ENCODE measurements around the gene RCCD1. TPM values are rescaled to one million over a fixed set of nuclear protein-coding genes. Genes with fewer than 3 reads are reported as not detected.
"Not testable (repeated sequence)": the region's sequence is repeated elsewhere in the genome, so short reads cannot be mapped to it uniquely, and the experiment has no call there.

RCCD1 gene
- total RNA-seq, 1 experiment from 2014 or later = 22.8 TPM

DNA sequence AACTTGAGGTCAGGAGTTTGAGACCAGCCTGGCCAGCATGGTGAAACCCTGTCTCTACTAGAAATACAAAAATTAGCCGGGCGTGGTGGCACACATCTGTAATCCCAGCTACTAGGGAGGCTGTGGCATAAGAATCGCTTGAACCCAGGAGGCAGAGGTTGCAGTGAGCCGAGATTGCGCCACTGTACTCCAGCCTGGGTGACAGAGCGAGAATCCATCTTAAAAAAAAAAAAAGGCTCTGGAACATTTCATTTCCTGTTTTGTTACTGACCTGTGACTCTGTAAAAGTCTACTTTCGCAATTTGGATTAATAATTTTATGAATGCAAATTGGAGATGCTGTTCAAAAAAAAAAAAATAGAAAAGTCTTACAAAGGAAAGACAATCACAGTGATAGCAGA, 26.6 kb upstream of the RCCD1 start:
- H3K27ac Mint-ChIP-seq; H3K9ac ChIP-seq (ENCODE audit: extremely low read depth, insufficient read length, low read length); H2BK5ac ChIP-seq (ENCODE audit: insufficient read length, low read length); H2BK20ac ChIP-seq (ENCODE audit: low read depth, low read length, poor library complexity, severe bottlenecking); H2BK12ac ChIP-seq (ENCODE audit: insufficient read length, low read depth, low read length); H3K9me3 ChIP-seq (ENCODE audit: control insufficient read depth, low read depth, low read length); H4K8ac ChIP-seq (replicated peaks; ENCODE audit: insufficient read length, low read depth, low read length); H3K18ac ChIP-seq (ENCODE audit: insufficient read length, low read depth, low read length); H4K20me1 ChIP-seq (ENCODE audit: control insufficient read depth, insufficient read depth, insufficient read length); H2BK15ac ChIP-seq (ENCODE audit: low read depth, low read length); H3K36me3 Mint-ChIP-seq (ENCODE audit: insufficient read depth in 1 of 3, low read depth in 3 of 3); H3K4ac ChIP-seq (ENCODE audit: low read depth, low read length); H3K14ac ChIP-seq (ENCODE audit: insufficient read depth, low read length); H3K27me3 ChIP-seq (ENCODE audit: insufficient read depth, low read length); H3K23ac ChIP-seq (ENCODE audit: insufficient read length, low read depth, low read length); H3K27me3 Mint-ChIP-seq (ENCODE audit: low read depth); H3K27ac ChIP-seq (ENCODE audit: insufficient read length, low read depth, low read length); H3K9me3 Mint-ChIP-seq; H3T11ph ChIP-seq (ENCODE audit: low read length); H2BK120ac ChIP-seq (ENCODE audit: low read depth, low read length, poor library complexity, severe bottlenecking); H3K4me2 ChIP-seq (ENCODE audit: insufficient read depth, insufficient read length, low read length); DNase-seq; H3K4me1 ChIP-seq (ENCODE audit: insufficient read depth, low read length); H3K23me2 ChIP-seq (ENCODE audit: insufficient read length, low read depth, low read length, poor library complexity, severe bottlenecking); H4K91ac ChIP-seq (ENCODE audit: insufficient read length, low read depth, low read length); H3K4me3 Mint-ChIP-seq; H3K79me1 ChIP-seq (ENCODE audit: insufficient read depth, low read depth, low read length, poor library complexity, severe bottlenecking); H3K56ac ChIP-seq (ENCODE audit: insufficient read length, low read depth, low read length); H2AK5ac ChIP-seq (ENCODE audit: insufficient read length, low read length); H2AFZ ChIP-seq (ENCODE audit: low read length); H3K79me2 ChIP-seq (ENCODE audit: insufficient read depth, low read length); H4K5ac ChIP-seq (ENCODE audit: insufficient read length, low read depth, low read length): not testable (repeated sequence)
- peaks cover 13 to 14% of the 10 kb centered on the region in 2 experiments for H3K4me1 Mint-ChIP-seq
- WGBS (ENCODE audit: extremely low coverage, insufficient read length, low lambda C conversion rate) = no CpG with 5 or more reads among the region's 7 CpGs

All from H9 (cell line).